HCT116 (cell line): ENCODE measurements around the gene ERC2. TPM values are rescaled to one million over a fixed set of nuclear protein-coding genes. Genes with fewer than 3 reads are reported as not detected.

ENCODE experiments used
- ATAC-seq: fragments of 200-7000 bp; cut with Tn5 transposase; 2 replicates; pipeline ENCODE4 v1.9.1; 2020; ENCODE audit warnings: mild to moderate bottlenecking, moderate library complexity
- BruUV-seq: library from RNA; stranded (reverse); fragments of 400-500 nt; replicated peaks from 2 replicates; lab custom pipeline; 2021; lab: Mats Ljungman, UMichigan
- CTCF ChIA-PET: fragments of 300-600 bp; sonication (Branson Sonifier 250); formaldehyde crosslinking; loops from one replicate; lab custom pipeline; 2021; ENCODE audit warnings: antibody characterized with exemption; lab: Charles Lee
- POLR2A ChIA-PET: fragments of 300-600, 350-600 bp; sonication (Branson Sonifier 250); formaldehyde crosslinking; loops from one replicate; lab custom pipeline; 2021; ENCODE audit warnings: antibody characterized with exemption; lab: Charles Lee
- RAD21 ChIA-PET, 2 experiments: fragments of 300-600 bp; sonication (Branson Sonifier 250); formaldehyde crosslinking; loops; one replicate each; lab custom pipeline; 2023; ENCODE audit warnings: low total read pairs in 2 of 2; ENCODE audit not compliant: uncharacterized antibody in 2 of 2, unreplicated experiment in 2 of 2, low non-redundant PET in 1 of 2; lab: Charles Lee
- DNase-seq: peaks from one replicate; pipeline ENCODE4 v3.0.0-alpha.2; 2010; ENCODE audit warnings: low read depth, low spot score
- H2AFZ ChIP-seq: fragments of 200-600 bp; shearing (Covaris generic), sonication (generic); 2 replicates; pipeline ENCODE4 v1.6.1; 2017; ENCODE audit warnings: low read depth, mixed run types, mixed read lengths, antibody characterized with exemption, low read length; ENCODE audit not compliant: poor library complexity, severe bottlenecking
- H3K27ac ChIP-seq: 2 replicates; pipeline ENCODE4 v1.5.1; 2012; ENCODE audit warnings: low read depth, low read length
- H3K27me3 ChIP-seq: fragments of 200-600 bp; sonication (generic); 2 replicates; pipeline ENCODE4 v1.6.1; 2016; ENCODE audit warnings: mixed run types, low read length, mixed read lengths; ENCODE audit not compliant: insufficient read depth
- H3K36me3 ChIP-seq, 2 experiments: fragments of 200-500 bp in 1 of 2; fragments of 200-600 bp in 1 of 2; sonication (Bioruptor generic) in 1 of 2; sonication (generic) in 1 of 2; 2 replicates each; pipeline versions ENCODE4 v1.5.1 to v1.6.1; 2014 to 2016; ENCODE audit warnings: low read length in 2 of 2, inconsistent platforms in 1 of 2, mixed read lengths in 1 of 2, mixed run types in 1 of 2; ENCODE audit not compliant: insufficient read depth in 2 of 2, control insufficient read depth in 1 of 2
- H3K4me1 ChIP-seq, 2 experiments: fragments of 200-600 bp in 1 of 2; sonication (generic) in 1 of 2; 2 replicates each; pipeline versions ENCODE4 v1.5.1 to v1.6.1; 2012 to 2017; ENCODE audit warnings: low read length in 2 of 2, inconsistent platforms in 1 of 2, mild to moderate bottlenecking in 1 of 2, mixed read lengths in 1 of 2, mixed run types in 1 of 2, moderate library complexity in 1 of 2; ENCODE audit not compliant: insufficient read depth in 2 of 2, control insufficient read depth in 1 of 2
- H3K4me2 ChIP-seq: fragments of 200-600 bp; sonication (generic); 2 replicates; pipeline ENCODE4 v1.6.1; 2017; ENCODE audit warnings: mixed run types, low read length, mixed read lengths
- H3K4me3 ChIP-seq, 2 experiments: fragments of 200-600 bp in 1 of 2; sonication (generic) in 1 of 2; replicated peaks in 1 of 2; 2 replicates each; pipeline ENCODE4 v1.5.1; 2011 to 2016; ENCODE audit warnings: low read length in 2 of 2, control low read depth in 1 of 2, low read depth in 1 of 2, mild to moderate bottlenecking in 1 of 2, mixed read lengths in 1 of 2, mixed run types in 1 of 2
- H3K79me2 ChIP-seq: fragments of 200-600 bp; sonication (generic); 2 replicates; pipeline ENCODE4 v1.6.1; 2017; ENCODE audit warnings: mild to moderate bottlenecking, mixed run types, low read length, moderate library complexity, mixed read lengths; ENCODE audit not compliant: insufficient read depth
- H3K9ac ChIP-seq: fragments of 200-600 bp; sonication (generic); 2 replicates; pipeline ENCODE4 v1.6.1; 2016; ENCODE audit warnings: low read length, mixed read lengths
- H3K9me2 ChIP-seq: fragments of 200-600 bp; sonication (generic), shearing (Covaris generic); 2 replicates; pipeline ENCODE4 v1.6.1; 2017; ENCODE audit warnings: mixed run types, mild to moderate bottlenecking, moderate library complexity; ENCODE audit not compliant: insufficient read depth
- H3K9me3 ChIP-seq, 2 experiments: fragments of 200-500 bp in 1 of 2; fragments of 200-600 bp in 1 of 2; sonication (Bioruptor generic) in 1 of 2; sonication (generic) in 1 of 2; 2 replicates each; pipeline ENCODE4 v1.6.1; 2014 to 2017; ENCODE audit warnings: low read length in 2 of 2, mixed read lengths in 2 of 2, inconsistent platforms in 1 of 2, low read depth in 1 of 2, mild to moderate bottlenecking in 1 of 2, mixed run types in 1 of 2, moderate library complexity in 1 of 2; ENCODE audit not compliant: control insufficient read depth in 1 of 2, insufficient read depth in 1 of 2
- H4K20me1 ChIP-seq: fragments of 200-600 bp; sonication (generic), shearing (Covaris generic); 2 replicates; pipeline ENCODE4 v1.6.1; 2017; ENCODE audit warnings: mixed run types, mild to moderate bottlenecking, moderate library complexity; ENCODE audit not compliant: insufficient read depth
- RAD21 ChIP-seq: IDR thresholded peaks from 2 replicates; pipeline ENCODE4 v1.6.1; 2012; ENCODE audit warnings: low read depth, mild to moderate bottlenecking
- TCF7L2 ChIP-seq: IDR thresholded peaks from 2 replicates; pipeline ENCODE4 v1.7.0; 2011; ENCODE audit warnings: borderline replicate concordance, inconsistent platforms; ENCODE audit not compliant: insufficient read depth, insufficient read length; ENCODE audit errors: extremely low read depth
- YY1 ChIP-seq: IDR thresholded peaks from 2 replicates; pipeline ENCODE4 v1.6.1; 2011; ENCODE audit warnings: low read length, low read depth, moderate library complexity, mild to moderate bottlenecking; ENCODE audit not compliant: insufficient replicate concordance; ENCODE audit errors: extremely low read depth
- ZFX ChIP-seq: fragments of 450-650 bp; IDR thresholded peaks from 2 replicates; pipeline ENCODE4 v1.6.1; 2017
- intact Hi-C: fragments of 100-400 bp; cut with micrococcal nuclease; formaldehyde crosslinking; loops from 2 replicates; pipeline ENCODE4 v1.10.0; 2022
- total RNA-seq: library from RNA; stranded (reverse); gene quantifications from one replicate; pipeline ENCODE4 v1.2.1, GENCODE V29; 2021; ENCODE audit not compliant: unreplicated experiment
- TF ChIP-seq, protein P1 (sequence below): IDR thresholded peaks from 2 replicates; pipeline ENCODE4 v1.6.1; 2011; ENCODE audit warnings: mild to moderate bottlenecking, low read length, moderate library complexity; ENCODE audit not compliant: insufficient replicate concordance; ENCODE audit errors: extremely low read depth

ERC2 gene
- total RNA-seq, 1 experiment from 2014 or later, result not detected

DNA sequence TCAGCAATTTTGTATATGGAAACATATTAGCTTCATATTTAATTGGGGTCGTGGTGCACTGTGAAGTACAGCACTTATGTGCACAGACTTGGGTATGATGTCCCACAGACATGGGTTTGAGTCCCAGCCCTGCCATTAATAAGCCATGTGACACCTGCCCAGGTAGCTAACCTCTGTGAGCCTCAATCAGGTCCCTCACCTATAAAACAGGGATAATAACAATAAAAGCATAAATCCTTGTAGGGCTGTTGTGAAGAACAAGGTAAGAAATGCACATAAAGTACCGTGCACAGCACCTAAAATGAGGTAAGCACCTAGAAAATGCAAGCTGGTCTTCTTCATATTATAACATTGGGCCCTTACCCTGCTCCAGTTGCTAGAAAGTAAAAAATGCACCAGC lies 807.6 kb downstream of the ERC2 start (continued):
- TF ChIP-seq, protein P1, sequence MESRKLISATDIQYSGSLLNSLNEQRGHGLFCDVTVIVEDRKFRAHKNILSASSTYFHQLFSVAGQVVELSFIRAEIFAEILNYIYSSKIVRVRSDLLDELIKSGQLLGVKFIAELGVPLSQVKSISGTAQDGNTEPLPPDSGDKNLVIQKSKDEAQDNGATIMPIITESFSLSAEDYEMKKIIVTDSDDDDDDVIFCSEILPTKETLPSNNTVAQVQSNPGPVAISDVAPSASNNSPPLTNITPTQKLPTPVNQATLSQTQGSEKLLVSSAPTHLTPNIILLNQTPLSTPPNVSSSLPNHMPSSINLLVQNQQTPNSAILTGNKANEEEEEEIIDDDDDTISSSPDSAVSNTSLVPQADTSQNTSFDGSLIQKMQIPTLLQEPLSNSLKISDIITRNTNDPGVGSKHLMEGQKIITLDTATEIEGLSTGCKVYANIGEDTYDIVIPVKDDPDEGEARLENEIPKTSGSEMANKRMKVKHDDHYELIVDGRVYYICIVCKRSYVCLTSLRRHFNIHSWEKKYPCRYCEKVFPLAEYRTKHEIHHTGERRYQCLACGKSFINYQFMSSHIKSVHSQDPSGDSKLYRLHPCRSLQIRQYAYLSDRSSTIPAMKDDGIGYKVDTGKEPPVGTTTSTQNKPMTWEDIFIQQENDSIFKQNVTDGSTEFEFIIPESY, result no peak
- no peak for TF ChIP-seq ZFX

DNA sequence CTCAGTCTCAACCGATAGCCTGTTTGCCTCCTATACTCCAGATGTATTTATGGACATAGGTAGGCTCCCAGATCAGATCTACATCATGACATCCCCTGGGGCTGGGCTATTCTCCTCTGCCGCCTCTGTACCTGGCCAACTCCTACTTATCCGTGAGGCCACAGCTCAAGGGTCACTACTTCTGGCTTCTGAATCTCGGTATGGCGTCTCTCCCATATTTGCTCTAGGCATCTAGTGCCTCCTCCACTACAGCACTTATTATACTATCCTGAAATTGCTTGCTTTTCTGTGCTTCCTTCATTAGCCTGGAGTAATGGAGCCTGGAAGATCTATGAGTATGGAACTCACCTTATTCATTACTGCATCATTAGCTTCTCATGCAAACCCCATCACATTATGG lies 808.6 kb downstream of the ERC2 start:
- H3K9me3 ChIP-seq, result peaks cover 0 to 4% of the 10 kb centered on the region in 2 experiments; a peak in 2 of 4 replicates
- no peaks in the 10 kb centered on the region for H3K36me3 ChIP-seq
- no peak overlapping the region for H2AFZ ChIP-seq
- no peak for ATAC-seq
- ChIA-PET RAD21 (no interaction called here), POLR2A (no interaction called here), CTCF (no interaction called here)
- no peak for DNase-seq
- no TSS peak for BruUV-seq
- no peak for TF ChIP-seq RAD21
- no peak for TF ChIP-seq ZFX
- TF ChIP-seq YY1, result no peak
- TF ChIP-seq TCF7L2, result no peak
- H3K4me2 ChIP-seq, result no peak overlapping the region
- no peak overlapping the region for H3K4me3 ChIP-seq
- no peaks in the 10 kb centered on the region for H4K20me1 ChIP-seq
- H3K4me1 ChIP-seq, result no peaks in the 10 kb centered on the region
- no peak overlapping the region for H3K9ac ChIP-seq
- no peaks in the 10 kb centered on the region for H3K9me2 ChIP-seq
- H3K79me2 ChIP-seq, result no peaks in the 10 kb centered on the region
- no peak overlapping the region for H3K27ac ChIP-seq
- H3K27me3 ChIP-seq, result no peaks in the 10 kb centered on the region
- intact Hi-C loops, result no loop called here
